ENCODE measurements around the gene ACP7.

GRCh38 chr19:39139971-39140453 lies 55.8 kb downstream of the ACP7 start:
- TF ChIP-seq POLR2A (IDR thresholded peaks at IDR 0.05), result no peak
- no peak for TF ChIP-seq CTCF (IDR thresholded peaks at IDR 0.05)
